NCI-H748 (cell line): ENCODE measurements around the gene RGL1.
"Not testable (repeated sequence)": the region's sequence is repeated elsewhere in the genome, so short reads cannot be mapped to it uniquely, and the experiment has no call there.

Experiments used
- DNase-seq: peaks from one replicate; lab custom pipeline; 2025; ENCODE audit not compliant: unreplicated experiment; lab: John Stamatoyannopoulos, UW

Gene RGL1

DNA sequence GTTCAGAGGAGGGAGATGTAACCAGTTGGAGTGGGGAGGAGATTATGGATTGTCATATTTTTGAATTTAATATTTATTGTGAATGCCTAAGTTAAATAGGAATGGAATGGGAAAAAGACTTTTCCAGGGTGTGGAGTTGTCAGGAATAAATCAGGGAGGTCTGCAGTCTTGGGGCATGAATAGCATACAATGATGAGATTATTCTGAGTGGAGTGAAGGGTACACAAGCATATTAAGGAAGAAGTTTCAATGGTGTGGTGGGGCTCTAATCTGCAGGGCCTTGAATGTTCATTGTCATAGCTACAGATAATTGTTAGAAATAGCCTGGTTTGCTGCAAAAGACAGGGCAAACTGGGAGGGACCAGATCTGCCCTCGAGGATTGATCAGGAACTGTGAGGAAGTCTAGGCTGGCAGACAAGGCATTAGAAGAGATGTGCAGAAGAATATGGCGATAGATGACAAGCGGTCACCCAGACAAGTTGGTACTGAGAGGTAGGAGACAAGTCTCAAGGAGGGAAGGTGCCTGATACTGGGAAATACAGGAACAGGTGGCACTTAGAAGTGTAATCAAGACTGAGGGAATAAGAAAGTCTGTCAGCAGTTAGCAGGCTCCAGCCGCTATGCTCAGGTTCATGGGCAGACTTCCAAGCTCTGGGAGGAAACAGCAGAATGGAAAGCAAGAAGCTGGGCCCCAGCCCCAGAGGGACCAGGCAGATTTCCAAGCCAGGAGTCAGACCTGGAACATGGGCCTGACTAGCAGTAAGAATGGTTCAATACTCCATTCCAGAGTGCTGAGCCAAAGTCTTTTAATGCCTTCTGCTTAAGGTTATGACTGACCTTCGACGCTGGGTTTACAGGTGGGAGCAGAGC lies 20.9 kb upstream of the RGL1 start:
- DNase-seq, result no peak

DNA sequence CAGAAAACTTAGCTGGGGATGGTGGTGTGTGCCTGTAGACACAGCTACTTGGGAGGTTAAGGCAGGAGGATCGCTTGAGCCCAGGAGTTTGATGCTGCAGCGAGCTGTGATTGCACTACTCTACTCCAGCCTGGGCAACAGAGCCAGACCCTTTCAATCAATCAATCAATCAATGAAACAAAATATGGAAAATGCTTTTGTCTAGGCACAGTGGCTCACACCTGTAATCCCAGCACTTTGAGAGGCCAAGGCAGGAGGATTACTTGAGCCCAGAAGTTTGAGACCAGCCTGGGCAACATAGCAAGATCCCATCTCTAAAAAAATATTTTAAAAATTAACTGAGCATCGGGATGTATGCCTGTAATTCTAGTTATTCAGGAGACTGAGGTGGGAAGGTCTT lies 19.0 kb upstream of the RGL1 start:
- not testable (repeated sequence) for DNase-seq

DNA sequence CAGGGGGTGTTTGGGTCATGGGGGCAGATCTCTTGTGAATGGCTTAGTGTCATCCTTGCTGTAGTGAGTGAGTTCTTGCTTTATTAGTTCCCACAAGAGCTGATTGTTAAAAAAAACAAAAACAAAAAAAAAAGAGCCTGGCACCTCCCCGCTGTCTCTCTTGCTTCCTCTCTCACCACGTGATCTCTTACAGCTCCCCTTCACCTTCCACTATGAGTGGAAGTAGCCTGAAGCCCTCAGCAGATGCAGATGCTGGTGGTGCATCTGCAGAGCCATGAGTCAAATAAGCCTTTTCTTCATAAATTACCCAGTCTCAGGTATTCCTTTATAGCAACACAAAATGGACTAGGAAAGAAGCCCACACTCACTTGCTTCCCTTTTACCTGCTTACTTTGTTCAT lies 17.2 kb upstream of the RGL1 start:
- no peak for DNase-seq

DNA sequence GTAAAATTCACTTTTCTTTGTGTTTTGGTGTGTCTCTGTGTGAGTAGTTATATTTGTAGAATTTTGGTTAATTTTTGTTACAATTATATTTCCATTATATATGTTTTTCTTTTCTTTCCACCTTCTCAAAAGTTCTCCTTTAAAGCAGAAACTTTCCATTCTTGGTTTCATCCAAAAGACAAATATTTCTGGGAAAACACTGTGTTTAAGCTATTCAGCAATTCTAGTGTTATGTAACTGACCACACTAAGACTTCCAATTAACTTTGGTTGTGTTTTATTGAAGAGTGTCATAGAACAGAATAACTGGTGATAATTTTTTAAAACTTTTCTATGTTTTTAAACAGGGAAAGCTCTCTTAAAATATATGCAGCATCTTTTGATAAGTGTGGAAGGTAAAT lies 13.6 kb upstream of the RGL1 start:
- DNase-seq, result no peak

DNA sequence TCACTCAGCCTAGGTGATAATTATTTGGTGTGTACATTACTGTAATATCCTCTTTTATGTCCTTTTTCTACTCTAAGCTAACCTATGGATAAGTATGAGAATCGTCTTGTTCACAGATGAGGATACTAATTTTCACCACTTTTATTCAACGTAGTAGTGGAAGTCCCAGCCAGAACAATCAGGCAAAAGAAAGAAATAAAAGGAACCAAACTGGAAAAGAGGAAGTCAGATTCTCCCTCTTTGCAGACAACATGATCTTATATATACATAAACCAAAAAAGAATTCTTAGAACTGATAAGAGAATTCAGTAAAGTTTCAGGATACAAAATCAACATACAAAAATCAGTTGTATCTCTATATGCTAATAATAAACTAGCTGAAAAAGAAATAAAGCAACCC lies 12.6 kb upstream of the RGL1 start:
- no peak for DNase-seq

DNA sequence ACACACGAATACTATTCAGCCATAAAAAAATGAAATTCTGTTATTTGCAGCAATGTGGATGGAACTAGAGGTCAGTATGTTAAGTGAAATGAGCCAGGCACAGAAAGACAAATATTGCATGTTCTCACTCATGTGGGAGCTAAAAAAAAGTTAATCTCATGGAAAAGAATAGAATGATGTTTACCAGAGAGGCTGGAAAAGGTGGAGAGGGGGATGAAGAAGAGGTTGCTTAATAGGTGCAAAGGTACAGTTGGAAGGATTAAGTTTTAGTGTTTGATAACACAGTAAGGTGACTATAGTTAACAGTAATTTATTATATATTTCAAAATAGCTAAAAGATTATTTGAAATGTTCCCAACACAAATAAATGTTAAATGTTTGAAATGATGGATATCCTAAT lies 10.8 kb upstream of the RGL1 start:
- no peak for DNase-seq

DNA sequence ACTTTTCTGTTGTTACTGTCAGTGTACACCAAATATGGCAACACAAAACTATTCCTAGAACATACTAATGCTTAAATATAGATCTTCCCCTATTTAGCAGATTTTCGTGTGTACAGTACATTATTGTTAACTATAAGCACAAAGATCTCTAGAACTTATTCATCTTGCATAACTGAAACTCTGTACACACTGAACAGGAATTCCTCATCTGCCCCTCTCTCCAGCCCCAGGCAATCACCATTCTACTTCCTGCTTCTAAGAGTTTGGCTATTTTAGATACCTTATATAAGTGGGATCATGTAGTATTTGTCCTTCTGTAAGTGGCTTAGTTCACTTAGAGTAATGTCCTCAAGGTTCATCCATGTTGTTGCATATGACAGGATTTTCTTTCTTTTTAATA lies 4.5 kb upstream of the RGL1 start:
- no peak for DNase-seq

DNA sequence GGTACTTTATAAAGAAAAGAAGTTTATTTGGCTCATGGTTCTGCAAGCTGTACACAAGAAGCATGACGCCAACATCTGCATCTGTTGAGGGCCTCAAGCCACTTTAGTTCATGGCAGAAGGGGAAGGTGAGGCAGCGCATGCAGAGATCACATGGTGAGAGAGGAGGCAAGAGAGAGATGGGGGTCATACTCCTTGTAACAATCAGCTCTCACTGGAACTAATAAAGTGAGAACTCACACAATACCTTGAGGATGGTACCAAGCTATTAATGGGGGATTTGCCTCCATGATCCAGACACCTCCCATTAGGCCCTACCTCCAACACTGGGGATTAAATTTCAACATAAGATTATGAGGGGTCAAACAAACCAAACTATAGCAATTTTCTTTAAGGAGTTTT lies 3.3 kb upstream of the RGL1 start:
- DNase-seq, result no peak

DNA sequence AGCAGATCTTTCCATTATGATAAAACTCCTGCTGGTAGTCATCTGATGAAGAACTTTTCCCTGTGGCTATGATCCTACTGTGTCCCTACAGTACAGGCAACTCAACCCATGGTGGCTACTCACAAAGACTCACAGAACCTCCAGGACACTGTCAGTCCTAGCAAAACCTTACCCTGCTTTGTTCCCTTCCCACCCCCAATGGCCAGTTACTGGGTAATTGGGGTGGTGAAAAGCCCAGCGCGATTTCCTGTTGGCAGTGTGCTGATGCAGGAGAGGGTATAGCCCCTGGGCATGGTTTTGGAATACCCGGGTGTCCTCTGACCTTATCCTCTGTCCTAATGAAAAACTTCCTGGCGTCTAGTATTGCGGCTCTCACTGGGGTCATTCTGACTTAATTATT lies 533 bp upstream of the RGL1 start:
- peak; percentile 14 for DNase-seq

DNA sequence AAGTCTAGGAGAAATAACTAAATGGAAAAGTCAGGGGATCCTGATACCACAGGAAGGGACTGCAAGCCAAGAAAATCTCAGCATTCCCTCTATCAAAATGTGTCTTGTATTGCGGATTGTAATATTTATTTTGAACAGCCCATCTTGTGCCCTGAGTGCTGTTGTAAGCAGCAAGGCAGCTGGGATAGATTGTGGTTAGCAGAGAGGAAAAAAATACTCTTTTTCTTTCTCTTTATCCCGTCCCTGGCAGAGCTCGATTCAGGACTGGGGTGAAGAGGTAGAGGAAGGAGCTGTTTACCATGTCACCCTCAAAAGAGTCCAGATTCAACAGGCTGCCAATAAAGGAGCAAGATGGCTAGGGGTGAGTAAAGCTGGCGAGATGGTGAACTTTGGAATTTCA lies 1.2 kb downstream of the RGL1 start:
- no peak for DNase-seq

DNA sequence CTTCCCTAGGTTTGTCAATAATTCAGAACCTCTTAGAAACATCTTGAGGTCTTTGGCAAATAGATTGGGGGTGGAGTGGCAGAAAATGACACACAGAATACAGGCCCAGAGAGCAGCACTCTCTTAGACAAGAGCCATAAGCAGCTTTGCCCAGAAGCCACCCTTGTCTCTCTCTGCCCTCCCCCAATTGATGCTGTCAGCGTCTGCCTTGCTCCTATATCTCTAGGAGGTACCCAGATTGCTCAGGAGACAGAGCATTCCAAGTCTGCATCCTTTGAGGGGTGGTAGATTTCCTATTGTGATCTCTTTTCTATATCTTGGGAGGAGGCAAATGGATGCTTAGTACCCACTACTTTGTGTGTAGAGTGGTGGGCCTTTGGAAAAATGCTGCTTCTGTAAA lies 1.8 kb downstream of the RGL1 start:
- DNase-seq, result no peak

DNA sequence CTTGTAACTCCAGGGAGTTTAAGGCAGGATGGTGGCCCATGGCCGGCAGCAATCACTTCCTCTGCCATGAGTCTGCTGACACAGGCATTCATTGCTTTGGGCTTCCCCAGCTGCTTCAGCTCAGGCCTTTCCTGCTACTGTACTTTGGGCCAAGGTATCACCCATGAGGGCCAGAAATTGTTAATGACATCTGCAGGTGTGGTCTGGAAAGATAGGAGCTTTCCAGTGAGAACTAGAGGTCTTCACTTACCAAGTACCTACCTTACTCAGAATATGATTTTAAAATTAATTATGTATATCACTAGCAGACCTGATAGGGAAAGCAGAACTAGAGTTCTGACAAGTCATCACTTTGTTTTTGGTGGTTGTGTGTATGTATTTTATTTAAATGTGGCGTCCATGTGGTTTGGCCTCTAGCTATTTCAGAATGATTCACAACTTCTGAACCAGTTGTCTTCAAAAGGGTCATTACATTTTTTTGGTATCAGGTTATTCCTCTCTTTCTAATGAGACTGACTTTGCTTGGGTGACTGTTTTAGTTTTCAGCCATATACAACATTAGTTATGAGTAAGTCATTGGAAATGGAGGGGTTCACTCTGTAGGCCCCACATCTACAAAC lies 2.7 kb downstream of the RGL1 start:
- DNase-seq, result no peak

DNA sequence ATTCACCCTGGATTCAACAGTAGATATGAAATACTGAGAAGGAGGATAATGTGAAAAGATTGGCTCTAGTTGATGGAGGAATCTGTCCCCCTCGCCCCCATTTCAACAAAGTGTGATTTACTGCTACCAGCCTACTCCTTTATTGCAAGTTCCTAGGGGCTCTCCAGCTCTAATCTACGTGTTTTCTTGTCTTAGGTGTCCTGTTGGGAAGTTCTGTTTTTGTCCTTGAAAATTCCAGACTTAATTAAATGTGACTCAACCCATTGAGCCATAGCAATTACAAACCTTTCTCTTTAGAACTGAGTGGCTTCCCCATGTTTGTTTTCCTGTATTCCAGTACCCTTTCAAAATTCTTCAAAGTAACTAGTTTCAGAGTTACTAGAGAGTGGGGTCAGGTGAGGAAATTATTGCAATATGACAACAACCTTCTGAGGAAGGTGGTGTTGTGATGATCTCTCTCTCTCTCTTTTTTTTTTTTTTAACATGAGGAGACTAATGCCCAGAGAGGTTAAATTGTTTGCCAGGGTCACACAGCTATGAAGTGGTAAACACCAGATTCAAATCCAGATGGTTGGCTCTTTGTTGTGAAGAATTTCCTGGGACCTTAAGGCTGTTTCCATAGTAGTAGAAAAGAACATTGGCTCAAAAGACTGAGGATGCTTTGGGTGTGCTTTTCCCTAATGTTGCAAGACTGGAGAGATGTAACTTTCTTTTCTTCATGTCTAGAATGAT lies 3.5 kb downstream of the RGL1 start:
- no peak for DNase-seq

DNA sequence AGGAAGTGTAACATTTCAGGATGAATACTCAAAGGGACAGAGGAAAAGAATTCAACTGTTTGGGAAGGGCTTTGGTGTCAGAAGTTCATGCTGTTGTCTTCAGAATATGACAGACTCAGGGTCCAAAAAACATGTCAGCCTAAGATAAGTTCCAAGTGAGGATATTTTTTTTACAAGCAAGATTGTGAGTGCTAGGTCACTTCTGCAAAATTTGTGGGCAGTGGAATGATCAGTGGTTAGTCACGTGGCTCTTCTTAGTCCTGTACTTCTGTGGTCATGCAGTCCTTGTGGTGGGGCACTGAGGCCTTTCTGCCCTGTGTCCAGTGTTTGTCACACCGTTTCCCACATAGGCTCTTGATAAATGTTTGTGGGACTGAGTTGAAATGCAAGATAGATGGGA lies 5.2 kb downstream of the RGL1 start:
- no peak for DNase-seq

DNA sequence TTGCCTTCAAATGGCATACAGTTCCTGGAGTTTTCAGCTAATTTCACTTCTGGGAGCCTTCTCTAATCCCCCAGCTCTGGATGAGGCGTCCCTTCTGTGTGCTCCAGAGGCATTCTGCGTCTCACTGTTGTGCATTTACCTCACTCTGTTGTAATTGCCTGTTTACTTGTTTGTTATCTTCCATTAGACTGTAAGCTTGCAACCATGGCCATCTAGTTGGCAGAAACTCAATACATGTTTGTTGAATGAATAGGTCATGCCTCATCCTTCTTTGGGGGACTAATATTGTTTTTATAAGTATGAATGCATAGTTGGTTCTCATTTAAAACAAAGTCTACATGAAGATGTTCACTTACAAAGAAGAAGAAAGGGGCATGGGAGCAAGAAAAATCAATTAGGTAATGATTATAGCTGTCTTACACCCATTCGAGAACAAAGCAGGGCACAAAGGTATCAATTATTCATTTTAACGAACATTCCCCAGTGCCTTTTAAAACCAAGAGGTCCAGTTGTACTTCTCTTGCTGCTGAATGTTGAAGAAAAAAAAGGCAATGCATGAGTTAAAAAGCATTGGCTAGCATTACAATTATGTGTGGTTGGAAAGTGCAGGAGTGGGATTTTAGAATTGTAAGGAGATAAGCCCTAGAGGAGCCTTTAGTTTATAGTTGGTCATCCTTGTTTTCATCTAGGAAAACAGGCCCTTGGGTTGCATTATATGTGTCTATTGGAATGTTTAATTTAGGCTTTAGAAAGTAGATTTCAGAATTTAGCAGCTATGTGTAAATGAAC lies 6.0 kb downstream of the RGL1 start:
- no peak for DNase-seq

DNA sequence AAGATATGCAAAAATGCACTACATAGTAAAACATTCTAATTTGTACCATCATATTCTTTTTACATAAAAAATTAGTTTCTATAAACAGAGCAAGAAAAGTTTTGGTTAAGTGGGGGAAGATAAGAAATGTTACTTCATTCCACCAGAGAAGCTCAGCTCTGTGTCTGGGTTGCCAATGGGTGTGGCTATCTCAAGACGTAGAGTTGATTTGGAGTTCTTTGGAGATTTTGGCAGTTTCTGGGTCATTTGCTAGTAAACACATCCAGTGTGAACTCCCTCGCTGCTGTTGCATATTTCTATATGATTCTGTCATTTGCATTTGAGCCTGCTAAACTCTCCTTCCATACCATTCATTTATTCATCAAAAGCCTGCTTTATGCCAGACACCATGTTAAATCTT lies 7.2 kb downstream of the RGL1 start:
- no peak for DNase-seq

DNA sequence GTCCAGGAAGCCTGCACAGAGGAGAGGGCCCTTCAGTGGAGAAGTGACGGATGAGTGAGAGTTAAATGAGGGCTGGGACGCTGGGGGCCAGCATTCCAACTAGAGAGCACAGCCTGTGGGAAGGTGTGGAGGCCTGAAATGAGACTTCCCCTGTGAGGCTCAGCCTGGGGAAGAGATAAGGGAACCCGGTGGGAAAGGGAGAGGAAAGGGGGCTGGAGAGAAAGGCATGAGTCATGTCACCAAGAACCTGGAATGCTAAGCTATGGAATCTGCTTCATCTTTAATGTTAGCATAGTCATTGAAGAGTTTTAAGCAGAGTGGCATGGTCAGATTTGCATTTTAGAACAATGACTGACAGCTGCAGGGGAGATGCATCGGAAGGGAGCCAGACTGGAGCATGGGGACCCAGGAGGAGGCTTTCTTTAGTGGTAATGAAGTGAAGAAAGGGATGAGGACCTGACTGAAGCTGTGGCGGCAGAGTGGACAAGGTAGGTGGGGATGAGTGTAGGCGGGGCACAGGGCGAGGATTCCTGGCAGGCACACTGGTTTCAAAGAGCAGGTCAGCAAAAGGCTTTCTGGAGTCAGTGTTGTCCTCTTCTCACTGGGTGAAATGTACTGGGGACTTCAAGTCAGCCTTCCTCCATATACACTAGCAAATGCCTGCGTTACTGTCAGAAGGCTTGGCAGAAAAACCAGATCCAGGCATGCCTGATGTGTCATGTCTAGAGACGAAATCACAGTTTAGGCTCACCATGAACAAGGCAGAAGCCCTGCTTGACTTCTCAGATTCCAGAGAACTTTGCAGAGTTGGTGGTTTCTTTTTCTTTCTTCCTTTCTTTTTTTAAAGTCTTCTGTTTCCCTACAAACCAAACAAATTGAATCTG lies 8.0 kb downstream of the RGL1 start:
- no peak for DNase-seq

DNA sequence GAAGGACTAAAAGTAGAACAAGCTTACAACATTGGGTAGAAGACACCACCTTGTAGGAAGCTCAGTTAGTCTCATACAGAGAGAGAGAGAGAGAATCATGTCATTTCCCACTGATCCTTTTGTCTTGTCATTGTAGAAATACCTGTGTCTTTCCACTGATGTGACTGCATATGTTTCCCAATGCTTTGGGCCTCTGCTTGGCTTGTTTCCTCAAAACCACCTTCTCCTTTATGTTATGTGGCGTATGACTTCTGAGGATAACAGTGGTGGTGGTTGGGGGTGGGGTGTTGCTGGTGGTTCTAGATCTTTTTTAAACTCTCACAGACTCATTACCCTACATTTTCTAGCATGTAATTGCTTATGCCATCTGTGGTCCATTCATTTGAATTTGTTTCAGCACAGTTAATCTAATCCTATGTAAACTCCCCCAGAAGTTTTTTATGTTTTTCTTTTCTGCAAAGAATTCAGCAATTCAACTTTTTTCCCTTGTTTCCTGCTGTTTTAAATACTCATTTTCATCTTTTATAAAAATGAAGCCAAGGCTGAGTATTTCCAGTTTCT lies 9.3 kb downstream of the RGL1 start:
- DNase-seq, result no peak

DNA sequence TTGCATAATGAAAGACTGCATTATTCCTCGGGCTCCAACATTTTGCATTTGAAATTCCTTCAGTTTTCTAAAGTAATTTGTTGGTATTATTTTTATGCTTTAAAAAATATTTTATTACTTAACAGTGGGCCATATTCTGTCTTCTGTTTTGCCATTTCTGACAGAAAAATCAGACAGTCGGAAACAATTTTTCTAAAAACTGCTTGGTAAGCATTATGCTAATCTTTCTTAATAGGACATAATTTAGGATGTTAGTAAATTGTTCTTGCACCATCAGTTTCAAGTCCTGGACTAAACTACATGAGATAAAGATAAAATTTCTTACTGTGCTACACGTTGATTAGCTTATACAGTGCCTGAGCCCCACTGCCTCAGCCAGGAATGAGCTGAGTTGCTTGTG lies 11.2 kb downstream of the RGL1 start:
- DNase-seq, result no peak
